HG03196 (cell line): ENCODE measurements around the gene RAPGEF3.
A peak's percentile ranks its signal among the peaks of the same experiment; 100 is the strongest.

Source experiments
- ATAC-seq: cut with Tn5 transposase; IDR thresholded peaks from one replicate; pipeline ENCODE4 v1.9.1; 2021; ENCODE audit not compliant: unreplicated experiment

The RAPGEF3 gene

GRCh38 chr12:47725091-47725772 lies 33.4 kb downstream of the RAPGEF3 start, which contains the start of gene ENDOU:
TSS of gene ENDOU (minus strand) at chr12:47725490. CDS start at chr12:47725413, 77 bp downstream.
- ATAC-seq, result no peak

- no peak for ATAC-seq
These were observed 35.6 kb downstream of the RAPGEF3 start for GRCh38 chr12:47722941-47723631.

GRCh38 chr12:47722136-47722834 lies 36.4 kb downstream of the RAPGEF3 start:
- no peak for ATAC-seq

- no peak for ATAC-seq
These were observed 37.2 kb downstream of the RAPGEF3 start for GRCh38 chr12:47721431-47721973.

GRCh38 chr12:47718531-47718930 lies 40.1 kb downstream of the RAPGEF3 start:
- no peak for ATAC-seq

- ATAC-seq, result no peak
These were observed 41.1 kb downstream of the RAPGEF3 start for GRCh38 chr12:47717443-47718193.

- no peak for ATAC-seq
These were observed 41.6 kb downstream of the RAPGEF3 start for GRCh38 chr12:47717046-47717442.

GRCh38 chr12:47715877-47716548 lies 42.7 kb downstream of the RAPGEF3 start:
- ATAC-seq, result no peak

GRCh38 chr12:47715393-47715876 lies 43.2 kb downstream of the RAPGEF3 start:
- peak; percentile 65 for ATAC-seq

GRCh38 chr12:47714826-47715386 lies 43.8 kb downstream of the RAPGEF3 start:
- no peak for ATAC-seq

GRCh38 chr12:47712171-47712570 lies 46.5 kb downstream of the RAPGEF3 start:
- no peak for ATAC-seq

GRCh38 chr12:47711448-47711847 lies 47.2 kb downstream of the RAPGEF3 start:
- no peak for ATAC-seq

GRCh38 chr12:47710278-47710677 lies 48.4 kb downstream of the RAPGEF3 start:
- ATAC-seq, result no peak

GRCh38 chr12:47709671-47710070 lies 49.0 kb downstream of the RAPGEF3 start:
- no peak for ATAC-seq

- ATAC-seq, result no peak
These were observed 49.4 kb downstream of the RAPGEF3 start for GRCh38 chr12:47709237-47709636.

GRCh38 chr12:47707905-47708543 lies 50.7 kb downstream of the RAPGEF3 start:
- ATAC-seq, result no peak

- no peak for ATAC-seq
These were observed 51.3 kb downstream of the RAPGEF3 start for GRCh38 chr12:47707355-47707754.

- ATAC-seq, result peak; percentile 78
These were observed 52.9 kb downstream of the RAPGEF3 start, which contains the start of gene RPAP3 for GRCh38 chr12:47705566-47706425. TSS of gene RPAP3 (minus strand) at chr12:47706030. CDS start at chr12:47702840, 3,190 bp downstream.
